NT2/D1 (cell line): ENCODE results near the gene PGLYRP2.

Experiments used
- DNase-seq: peaks from one replicate; pipeline ENCODE4 v3.0.0-alpha.2; 2011; ENCODE audit warnings: low read depth, low spot score
- H3K27me3 ChIP-seq: 2 replicates; pipeline ENCODE4 v1.6.0; 2011; ENCODE audit warnings: mild to moderate bottlenecking; ENCODE audit not compliant: insufficient read length, insufficient read depth
- H3K36me3 ChIP-seq: 2 replicates; pipeline ENCODE4 v1.6.1; 2011; ENCODE audit warnings: mild to moderate bottlenecking, low read length, mixed read lengths; ENCODE audit not compliant: insufficient read depth, insufficient read length
- H3K4me1 ChIP-seq: 2 replicates; pipeline ENCODE4 v1.5.1; 2011; ENCODE audit not compliant: insufficient read depth, insufficient read length
- H3K4me3 ChIP-seq: 2 replicates; pipeline ENCODE4 v1.5.1; 2011; ENCODE audit warnings: low read depth; ENCODE audit not compliant: insufficient read length
- H3K9ac ChIP-seq: 2 replicates; pipeline ENCODE4 v1.6.0; 2011; ENCODE audit warnings: low read depth; ENCODE audit not compliant: insufficient read length
- H3K9me3 ChIP-seq: 2 replicates; pipeline ENCODE4 v1.5.1; 2011; ENCODE audit warnings: mild to moderate bottlenecking, low read length; ENCODE audit not compliant: insufficient read depth
- SUZ12 ChIP-seq: IDR thresholded peaks from 2 replicates; pipeline ENCODE4 v1.6.1; 2011; ENCODE audit not compliant: insufficient read length, insufficient read depth; ENCODE audit errors: extremely low read depth
- YY1 ChIP-seq: IDR thresholded peaks from 2 replicates; pipeline ENCODE4 v1.6.1; 2011; ENCODE audit not compliant: insufficient read length, insufficient read depth
- ZNF274 ChIP-seq: IDR thresholded peaks from 2 replicates; pipeline ENCODE4 v1.6.1; 2011; ENCODE audit warnings: mild to moderate bottlenecking, low read depth, low read length

Gene PGLYRP2

DNA sequence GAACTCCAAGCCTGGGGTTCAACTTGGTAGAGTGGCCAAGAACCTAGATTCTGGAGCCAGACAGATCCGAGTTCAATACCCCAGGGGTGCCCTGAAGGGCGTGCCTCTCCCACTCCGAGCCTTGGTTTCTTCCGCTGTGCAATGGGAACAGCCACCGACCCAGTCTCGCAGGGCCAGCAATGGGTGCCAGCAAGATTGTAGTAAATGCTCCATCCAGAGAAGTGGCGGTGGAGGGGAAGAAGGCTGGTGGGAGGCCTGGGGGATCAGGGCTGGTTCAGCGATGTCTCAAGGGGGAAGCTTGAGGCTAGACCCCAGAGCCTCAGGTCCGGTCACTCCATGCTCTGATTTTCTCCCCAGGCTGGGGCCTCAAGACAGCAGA, 34.1 kb downstream of the PGLYRP2 start:
- H3K4me3 ChIP-seq = no peak overlapping the region
- TF ChIP-seq ZNF274 (no peak), YY1 (no peak), SUZ12 (no peak)
- H3K9ac ChIP-seq = no peak overlapping the region
- no peak for DNase-seq
- H3K27me3 ChIP-seq = no peaks in the 10 kb centered on the region
- H3K9me3 ChIP-seq = no peaks in the 10 kb centered on the region
- H3K4me1 ChIP-seq = no peaks in the 10 kb centered on the region
- no peaks in the 10 kb centered on the region for H3K36me3 ChIP-seq

GRCh38 chr19:15444505-15445226, 34.6 kb downstream of the PGLYRP2 start:
- Histone ChIP-seq H3K9me3 (no peaks in the 10 kb centered on the region), H3K27me3 (no peaks in the 10 kb centered on the region), H3K4me1 (peaks cover 5% of the 10 kb centered on the region), H3K9ac (no peak overlapping the region), H3K36me3 (no peaks in the 10 kb centered on the region), H3K4me3 (no peak overlapping the region)
- DNase-seq = no peak
- no peak for TF ChIP-seq YY1
- TF ChIP-seq SUZ12 = no peak
- TF ChIP-seq ZNF274 = no peak

DNA sequence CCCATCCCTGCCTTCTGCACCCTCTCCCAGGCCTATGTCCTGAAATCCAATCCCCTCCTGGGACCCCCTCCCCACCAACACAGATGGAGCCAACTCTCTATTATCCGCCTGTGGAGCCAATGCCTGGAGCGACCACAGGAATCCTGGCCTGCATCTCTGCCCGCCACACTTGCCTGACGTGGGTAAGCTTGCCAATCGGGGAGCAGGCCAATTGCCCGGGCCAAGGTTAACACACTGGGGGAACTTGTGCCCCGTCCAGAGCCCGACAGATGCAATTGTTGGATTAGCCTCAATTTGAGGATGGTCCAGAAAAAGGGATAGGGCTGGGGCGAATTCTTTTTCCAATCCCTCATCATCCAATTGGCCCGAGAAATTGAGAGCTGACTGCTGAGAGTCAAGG, 35.5 kb downstream of the PGLYRP2 start:
- TF ChIP-seq SUZ12 (no peak), ZNF274 (no peak), YY1 (no peak)
- DNase-seq = no peak

DNA sequence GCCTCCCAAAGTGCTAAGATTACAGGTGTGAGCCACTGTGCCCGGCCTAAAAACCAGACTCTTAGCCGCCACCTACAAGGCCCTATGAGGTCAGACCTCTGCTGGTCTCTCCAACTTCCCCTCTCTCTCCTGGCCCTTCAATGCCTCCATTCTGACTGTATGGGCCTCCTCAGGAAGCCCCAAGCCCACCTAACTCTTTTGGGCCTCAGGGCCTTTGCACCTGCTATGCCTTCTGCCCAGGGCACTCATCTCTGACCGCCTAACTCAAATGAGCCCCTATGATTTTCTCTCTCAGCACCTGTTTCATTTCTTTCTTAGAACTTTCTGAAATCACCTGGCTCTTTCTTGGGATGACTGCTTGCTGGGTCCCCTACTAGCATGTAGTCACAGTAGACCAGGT, 36.0 kb downstream of the PGLYRP2 start:
- Histone ChIP-seq H3K4me3 (no peak overlapping the region), H3K36me3 (no peaks in the 10 kb centered on the region), H3K9ac (no peak overlapping the region), H3K4me1 (peaks cover 15% of the 10 kb centered on the region), H3K27me3 (no peaks in the 10 kb centered on the region), H3K9me3 (no peaks in the 10 kb centered on the region)
- no peak for DNase-seq
- TF ChIP-seq YY1 (no peak), ZNF274 (no peak), SUZ12 (no peak)

More for the DNA sequence above, 35.5 kb downstream of the PGLYRP2 start:
- H3K4me1 ChIP-seq = peaks cover 11% of the 10 kb centered on the region
- no peaks in the 10 kb centered on the region for H3K9me3 ChIP-seq
- no peaks in the 10 kb centered on the region for H3K36me3 ChIP-seq
- no peak overlapping the region for H3K4me3 ChIP-seq
- H3K9ac ChIP-seq = no peak overlapping the region
- no peaks in the 10 kb centered on the region for H3K27me3 ChIP-seq

GRCh38 chr19:15442142-15442920, 37.0 kb downstream of the PGLYRP2 start:
- Histone ChIP-seq H3K36me3 (no peaks in the 10 kb centered on the region), H3K9me3 (no peaks in the 10 kb centered on the region), H3K27me3 (no peaks in the 10 kb centered on the region), H3K4me1 (peaks cover 15% of the 10 kb centered on the region), H3K4me3 (no peak overlapping the region), H3K9ac (no peak overlapping the region)
- TF ChIP-seq ZNF274 (no peak), YY1 (no peak)
- DNase-seq = no peak

- Histone ChIP-seq H3K9ac (no peak overlapping the region), H3K9me3 (no peaks in the 10 kb centered on the region), H3K27me3 (no peaks in the 10 kb centered on the region), H3K4me3 (no peak overlapping the region), H3K36me3 (no peaks in the 10 kb centered on the region), H3K4me1 (peaks cover 21% of the 10 kb centered on the region)
- TF ChIP-seq ZNF274 = no peak
- TF ChIP-seq SUZ12 = no peak
- TF ChIP-seq YY1 = no peak
- no peak for DNase-seq
Measured at GRCh38 chr19:15441317-15441716, 38.0 kb downstream of the PGLYRP2 start.
